PC-9 (cell line): Measurements from ENCODE around the gene OR56B1.

Experiments
- CTCF ChIP-seq: fragments of 200-600 bp; sonication (generic); conservative IDR thresholded peaks from 2 replicates; pipeline ENCODE4 v1.6.1; 2017; ENCODE audit warnings: mixed run types, antibody characterized with exemption, mild to moderate bottlenecking, moderate library complexity
- EZH2 ChIP-seq: fragments of 200-600 bp; sonication (generic); IDR thresholded peaks from 2 replicates; pipeline ENCODE4 v1.8.0; 2017; ENCODE audit warnings: antibody characterized with exemption, low read depth

DNA sequence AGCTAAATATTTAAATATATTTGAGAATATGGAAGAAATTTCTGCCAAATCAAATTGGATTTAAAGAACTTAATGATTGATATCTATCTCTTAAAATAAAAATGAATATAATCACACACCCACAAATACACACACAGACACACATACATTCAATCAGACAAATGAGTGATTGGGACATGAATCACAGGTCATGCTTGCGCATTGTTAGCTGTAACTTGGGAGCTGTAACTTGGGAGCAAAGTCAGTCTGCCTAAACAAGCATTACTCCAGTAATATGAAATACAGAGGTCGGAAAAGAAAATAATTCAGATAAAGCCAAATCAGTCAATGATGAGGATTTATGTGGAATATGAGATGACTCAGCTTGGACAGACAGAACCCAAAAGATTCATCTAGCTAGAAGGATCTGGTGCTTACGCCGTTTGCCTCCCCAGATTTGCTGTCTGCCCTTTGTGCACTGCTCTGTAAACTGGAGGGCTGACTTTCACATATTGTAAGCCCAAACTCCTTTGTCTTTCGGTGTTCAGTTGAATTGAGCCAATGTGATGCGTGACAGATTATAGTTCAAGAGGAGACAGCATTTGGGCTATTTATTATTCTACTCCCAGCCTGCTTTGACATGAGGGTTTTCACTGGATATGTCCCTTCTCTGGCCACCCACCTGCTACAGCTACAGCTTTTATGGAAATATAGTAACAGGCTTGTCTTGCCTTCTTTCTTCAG, 1.6 kb downstream of the OR56B1 start:
- TF ChIP-seq CTCF = no peak
- TF ChIP-seq EZH2 = no peak
